H1 (cell line): ENCODE results near the gene ALG6. TPM values are rescaled to one million over a fixed set of nuclear protein-coding genes. Genes with fewer than 3 reads are reported as not detected.

Source experiments
- CTCF ChIA-PET: fragments of 300-600 bp; sonication (Branson Sonifier 250); formaldehyde crosslinking; loops from one replicate; lab custom pipeline; 2021; ENCODE audit not compliant: partially characterized antibody; lab: Charles Lee
- POLR2A ChIA-PET: fragments of 300-600 bp; sonication (Branson Sonifier 250); formaldehyde crosslinking; loops from one replicate; lab custom pipeline; 2021; ENCODE audit warnings: inconsistent platforms; ENCODE audit not compliant: partially characterized antibody; lab: Charles Lee
- DNase-seq, 2 experiments: peaks; one replicate each; pipeline versions ENCODE4 v3.0.0 to v3.0.0-alpha.2; 2010 to 2022; ENCODE audit warnings: low spot score in 2 of 2, low read depth in 1 of 2, mixed read lengths in 1 of 2
- FAIRE-seq: peaks from 2 replicates; lab custom pipeline; 2011; peaks lifted over from hg19 to GRCh38; lab: Jason Lieb, UNC
- H2AFZ ChIP-seq: 2 replicates; pipeline ENCODE4 v1.8.1; 2012; ENCODE audit warnings: low read length, inconsistent platforms
- H2AK5ac ChIP-seq: 2 replicates; pipeline ENCODE4 v1.6.1; 2013; ENCODE audit warnings: low read depth, low read length
- H2BK120ac ChIP-seq: replicated peaks from 2 replicates; pipeline ENCODE3; 2013; ENCODE audit warnings: low read depth, low read length, inconsistent platforms
- H2BK12ac ChIP-seq: 2 replicates; pipeline ENCODE4 v1.6.1; 2013; ENCODE audit warnings: low read depth, low read length
- H2BK15ac ChIP-seq: 2 replicates; pipeline ENCODE4 v1.6.1; 2013; ENCODE audit warnings: low read length
- H2BK20ac ChIP-seq: 2 replicates; pipeline ENCODE4 v1.6.1; 2013; ENCODE audit warnings: low read length
- H2BK5ac ChIP-seq: 2 replicates; pipeline ENCODE4 v1.6.1; 2013; ENCODE audit warnings: low read depth, low read length
- H3K14ac ChIP-seq: 2 replicates; pipeline ENCODE4 v1.6.1; 2013; ENCODE audit warnings: inconsistent platforms; ENCODE audit not compliant: insufficient read length
- H3K18ac ChIP-seq: 2 replicates; pipeline ENCODE4 v1.6.1; 2013; ENCODE audit warnings: low read length; ENCODE audit errors: extremely low read depth
- H3K23ac ChIP-seq: 2 replicates; pipeline ENCODE4 v1.6.1; 2013; ENCODE audit warnings: inconsistent platforms; ENCODE audit not compliant: insufficient read length
- H3K23me2 ChIP-seq: 2 replicates; pipeline ENCODE4 v1.6.1; 2013; ENCODE audit warnings: low read depth, low read length
- H3K27ac ChIP-seq: 2 replicates; pipeline ENCODE4 v1.6.1; 2011; ENCODE audit warnings: low read depth, low read length, inconsistent platforms
- H3K27me3 ChIP-seq, 4 experiments: replicated peaks in 1 of 4; 1 replicate in 1 of 4; 2 replicates in 3 of 4; pipeline versions ENCODE4 v1.6.1 to v1.8.1; 2011 to 2013; ENCODE audit warnings: low read length in 3 of 4, mild to moderate bottlenecking in 3 of 4, inconsistent platforms in 2 of 4, mixed read lengths in 2 of 4, moderate library complexity in 1 of 4; ENCODE audit not compliant: control insufficient read depth in 3 of 4, insufficient read depth in 3 of 4; ENCODE audit errors: extremely low read depth in 1 of 4
- H3K36me3 ChIP-seq, 4 experiments: 2 replicates each; pipeline versions ENCODE4 v1.6.1 to v1.8.1; 2011 to 2013; ENCODE audit warnings: mild to moderate bottlenecking in 4 of 4, low read length in 3 of 4, moderate library complexity in 2 of 4, control low read depth in 1 of 4, inconsistent platforms in 1 of 4; ENCODE audit not compliant: insufficient read depth in 4 of 4, control insufficient read depth in 2 of 4
- H3K4ac ChIP-seq: replicated peaks from 2 replicates; pipeline ENCODE3; 2013; ENCODE audit warnings: low read length, low read depth, mixed read lengths, inconsistent platforms; ENCODE audit not compliant: insufficient read length
- H3K4me1 ChIP-seq, 4 experiments: replicated peaks in 1 of 4; 1 replicate in 1 of 4; 2 replicates in 3 of 4; pipeline versions ENCODE4 v1.6.1 to v1.8.1; 2011 to 2013; ENCODE audit warnings: low read length in 3 of 4, inconsistent platforms in 2 of 4, mixed read lengths in 1 of 4; ENCODE audit not compliant: insufficient read depth in 4 of 4, control insufficient read depth in 3 of 4
- H3K4me2 ChIP-seq, 2 experiments: 2 replicates each; pipeline versions ENCODE4 v1.6.1 to v1.8.1; 2011 to 2013; ENCODE audit warnings: low read depth in 2 of 2, low read length in 2 of 2, control low read depth in 1 of 2, inconsistent platforms in 1 of 2, mild to moderate bottlenecking in 1 of 2; ENCODE audit not compliant: insufficient read depth in 1 of 2
- H3K4me3 ChIP-seq, 4 experiments: fragments of 200-600, 300-600 bp in 1 of 4; sonication (generic), shearing (Covaris generic), sonication (Bioruptor Twin) in 1 of 4; 2 replicates each; pipeline versions ENCODE4 v1.5.1 to v1.8.1; 2011 to 2016; ENCODE audit warnings: low read length in 4 of 4, low read depth in 3 of 4, control low read depth in 2 of 4, inconsistent platforms in 2 of 4, mild to moderate bottlenecking in 2 of 4, mixed read lengths in 1 of 4, moderate library complexity in 1 of 4; ENCODE audit not compliant: insufficient read depth in 2 of 4; ENCODE audit errors: extremely low read depth in 1 of 4
- H3K56ac ChIP-seq: replicated peaks from 2 replicates; pipeline ENCODE3; 2013; ENCODE audit warnings: low read depth, mild to moderate bottlenecking, mixed read lengths, low read length, inconsistent platforms; ENCODE audit not compliant: insufficient read length
- H3K79me1 ChIP-seq: 2 replicates; pipeline ENCODE4 v1.6.1; 2013; ENCODE audit warnings: low read depth, low read length, control low read depth
- H3K79me2 ChIP-seq, 2 experiments: 2 replicates each; pipeline versions ENCODE4 v1.6.1 to v1.8.1; 2012 to 2013; ENCODE audit warnings: low read length in 2 of 2, mild to moderate bottlenecking in 2 of 2, inconsistent platforms in 1 of 2; ENCODE audit not compliant: insufficient read depth in 2 of 2, control insufficient read depth in 1 of 2
- H3K9ac ChIP-seq, 4 experiments: replicated peaks in 1 of 4; 1 replicate in 1 of 4; 2 replicates in 3 of 4; pipeline versions ENCODE4 v1.6.1 to v1.8.1; 2011 to 2013; ENCODE audit warnings: low read depth in 3 of 4, low read length in 3 of 4, control low read depth in 2 of 4, mild to moderate bottlenecking in 2 of 4, moderate library complexity in 2 of 4, inconsistent platforms in 1 of 4; ENCODE audit errors: extremely low read depth in 1 of 4
- H3K9me3 ChIP-seq, 2 experiments: 2 replicates each; pipeline versions ENCODE4 v1.6.1 to v1.8.1; 2012 to 2013; ENCODE audit warnings: mild to moderate bottlenecking in 2 of 2, moderate library complexity in 2 of 2, control low read depth in 1 of 2, inconsistent platforms in 1 of 2, low read depth in 1 of 2, low read length in 1 of 2, mixed read lengths in 1 of 2; ENCODE audit not compliant: insufficient read depth in 2 of 2
- H4K20me1 ChIP-seq, 2 experiments: replicated peaks in 1 of 2; 2 replicates each; pipeline versions ENCODE3 to v1.8.1; 2011 to 2013; ENCODE audit warnings: inconsistent platforms in 2 of 2, low read length in 2 of 2, mild to moderate bottlenecking in 1 of 2; ENCODE audit not compliant: insufficient read depth in 2 of 2, control insufficient read depth in 1 of 2
- H4K5ac ChIP-seq: 2 replicates; pipeline ENCODE4 v1.6.1; 2013; ENCODE audit warnings: low read length, low read depth, mixed read lengths, inconsistent platforms; ENCODE audit not compliant: insufficient read length
- H4K8ac ChIP-seq: 2 replicates; pipeline ENCODE4 v1.8.0; 2013; ENCODE audit warnings: mild to moderate bottlenecking, moderate library complexity, low read length, inconsistent platforms; ENCODE audit not compliant: insufficient read depth; ENCODE audit errors: extremely low read depth
- H4K91ac ChIP-seq: replicated peaks from 2 replicates; pipeline ENCODE3; 2013; ENCODE audit warnings: low read length, mixed read lengths, inconsistent platforms; ENCODE audit not compliant: insufficient read length
- BRCA1 ChIP-seq: IDR thresholded peaks from 2 replicates; pipeline ENCODE4 v1.6.1; 2012; ENCODE audit warnings: low read depth, low read length, improper control_type of control experiment
- CTCF ChIP-seq, 3 experiments: IDR thresholded peaks; 1 replicate in 2 of 3; 2 replicates in 1 of 3; pipeline versions ENCODE4 v1.5.1 to v1.6.1; 2011; ENCODE audit warnings: low read length in 3 of 3, mild to moderate bottlenecking in 3 of 3, inconsistent platforms in 2 of 3, low read depth in 1 of 3, moderate library complexity in 1 of 3; ENCODE audit not compliant: insufficient read depth in 1 of 3; ENCODE audit errors: control extremely low read depth in 1 of 3
- EGR1 ChIP-seq: IDR thresholded peaks from 2 replicates; pipeline ENCODE4 v1.6.1; 2011; ENCODE audit warnings: low read depth, low read length, borderline replicate concordance
- HDAC6 ChIP-seq: IDR thresholded peaks from one replicate; pipeline ENCODE4 v1.7.1; 2012; ENCODE audit warnings: low read depth, mild to moderate bottlenecking, inconsistent platforms, low read length, moderate library complexity
- JUND ChIP-seq: IDR thresholded peaks from 2 replicates; pipeline ENCODE4 v1.6.1; 2011; ENCODE audit warnings: mild to moderate bottlenecking, improper control_type of control experiment, low read length
- NRF1 ChIP-seq: IDR thresholded peaks from 2 replicates; pipeline ENCODE4 v1.6.1; 2011; ENCODE audit warnings: mild to moderate bottlenecking, low read depth, low read length, improper control_type of control experiment
- POU5F1 ChIP-seq: IDR thresholded peaks from 2 replicates; pipeline ENCODE4 v1.6.1; 2011; ENCODE audit warnings: low read depth, mild to moderate bottlenecking, low read length, moderate library complexity
- RBBP5 ChIP-seq: IDR thresholded peaks from 2 replicates; pipeline ENCODE4 v1.7.1; 2012; ENCODE audit warnings: low read depth, mild to moderate bottlenecking, inconsistent platforms, low read length, moderate library complexity, borderline replicate concordance
- RXRA ChIP-seq: IDR thresholded peaks from 2 replicates; pipeline ENCODE4 v1.6.1; 2011; ENCODE audit warnings: low read depth, mild to moderate bottlenecking, low read length, moderate library complexity; ENCODE audit not compliant: insufficient read depth
- SRF ChIP-seq: IDR thresholded peaks from 2 replicates; pipeline ENCODE4 v1.6.1; 2011; ENCODE audit warnings: mild to moderate bottlenecking, low read depth, low read length, moderate library complexity
- USF2 ChIP-seq: IDR thresholded peaks from 2 replicates; pipeline ENCODE4 v1.6.1; 2011; ENCODE audit warnings: low read length, improper control_type of control experiment
- WGBS, 2 experiments: shearing (Covaris generic) in 1 of 2; methylation state at CpG; one replicate each; pipeline versions ENCODE4 v1.1.6 to v1.1.7; 2013 to 2015; ENCODE audit warnings: low lambda C conversion rate in 2 of 2, mixed read lengths in 2 of 2, inconsistent platforms in 1 of 2, low coverage in 1 of 2, missing lambda C conversion rate in 1 of 2; ENCODE audit not compliant: insufficient replicate concordance in 2 of 2, insufficient coverage in 1 of 2, insufficient read length in 1 of 2; ENCODE audit errors: extremely low coverage in 1 of 2, missing lambda C conversion rate in 1 of 2; 5-methylcytosine and 5-hydroxymethylcytosine counted together
- polyA plus RNA-seq, 7 experiments: library from polyadenylated mRNA; depleted of rRNA in 3 of 7; stranded (reverse) in 5 of 7; unstranded in 2 of 7; fragments of >200 nt in 5 of 7; fragments of 200-250 nt in 2 of 7; gene quantifications; 1 replicate in 5 of 7; 2 replicates in 1 of 7; 4 replicates in 1 of 7; pipeline versions ENCODE4 v1.2.1 to v1.2.3, GENCODE V29; 2011 to 2013; ENCODE audit warnings: missing spikeins in 2 of 7, mixed read lengths in 2 of 7
- total RNA-seq: library from RNA; stranded (reverse); fragmentation: NEBNext Ultra II Directional; extraction: Animal tissue kit (Norgen Biotek cat#: 25700); gene quantifications from 2 replicates; pipeline ENCODE4 v1.2.1, GENCODE V29; 2021

The ALG6 gene
- total and polyA plus RNA-seq, 2 of the 8 experiments (the other 6 are each of a cell fraction or from before 2014, with no cell fraction given), result 17.8 to 26.8 TPM

- no peaks in the 10 kb centered on the region for H3K9me3 ChIP-seq
- H2BK120ac ChIP-seq, result no peak overlapping the region
- H2BK12ac ChIP-seq, result no peak overlapping the region
- H4K8ac ChIP-seq, result no peak overlapping the region
- no peaks in the 10 kb centered on the region for H3K36me3 ChIP-seq
- no peak for DNase-seq
- no peak overlapping the region for H2BK20ac ChIP-seq
- H4K91ac ChIP-seq, result no peak overlapping the region
- no peaks in the 10 kb centered on the region for H3K79me2 ChIP-seq
- H2BK5ac ChIP-seq, result no peak overlapping the region
- H4K5ac ChIP-seq, result no peak overlapping the region
- no peak overlapping the region for H3K4me3 ChIP-seq
- H3K27me3 ChIP-seq, result no peaks in the 10 kb centered on the region
- no peak overlapping the region for H2AK5ac ChIP-seq
- no peaks in the 10 kb centered on the region for H3K79me1 ChIP-seq
- H3K27ac ChIP-seq, result no peak overlapping the region
- H3K23me2 ChIP-seq, result no peaks in the 10 kb centered on the region
- H4K20me1 ChIP-seq, result no peaks in the 10 kb centered on the region
- H3K4ac ChIP-seq, result no peak overlapping the region
- H3K9ac ChIP-seq, result no peak overlapping the region
- H3K4me2 ChIP-seq, result no peak overlapping the region
- H3K14ac ChIP-seq, result no peak overlapping the region
- no peak overlapping the region for H3K56ac ChIP-seq
- ChIA-PET CTCF (interaction anchor here (1.3 to 1.7 kb wide), 2 partner anchors 13 to 35 kb away, joined by 3 read pairs; no protein-coding TSS in a partner anchor), POLR2A (no interaction called here)
- no peak overlapping the region for H2AFZ ChIP-seq
- 86% methylated on average over 2 of the region's 2 CpGs; no CpG with 5 or more reads in 1 of the 2 experiments for WGBS, 2 experiments
- H3K4me1 ChIP-seq, result no peaks in the 10 kb centered on the region; a peak in 1 of 7 replicates
- no peak overlapping the region for H2BK15ac ChIP-seq
- no peak overlapping the region for H3K18ac ChIP-seq
- FAIRE-seq, result no peak
- no peak overlapping the region for H3K23ac ChIP-seq
- no peak for TF ChIP-seq USF2
- TF ChIP-seq POU5F1, result no peak
- no peak for TF ChIP-seq SRF
- no peak for TF ChIP-seq HDAC6
- TF ChIP-seq BRCA1, result no peak
- no peak for TF ChIP-seq CTCF (IDR thresholded peaks at IDR 0.05; ENCODE audit: control extremely low read depth in 1 of 3, insufficient read depth in 1 of 3, low read depth in 1 of 3, low read length in 3 of 3)
- no peak for TF ChIP-seq JUND
- TF ChIP-seq RBBP5, result no peak
- TF ChIP-seq EGR1, result no peak
- no peak for TF ChIP-seq NRF1
- TF ChIP-seq RXRA, result no peak
Measured at GRCh38 chr1:63411066-63411465, 43.6 kb downstream of the ALG6 start.
